OCI-M1 (cell line): ENCODE data around the gene TET3.
A peak's percentile ranks its signal among the peaks of the same experiment; 100 is the strongest.

ENCODE experiments used
- DNase-seq: peaks from one replicate; lab custom pipeline; 2025; lab: John Stamatoyannopoulos, UW

Gene TET3

DNA sequence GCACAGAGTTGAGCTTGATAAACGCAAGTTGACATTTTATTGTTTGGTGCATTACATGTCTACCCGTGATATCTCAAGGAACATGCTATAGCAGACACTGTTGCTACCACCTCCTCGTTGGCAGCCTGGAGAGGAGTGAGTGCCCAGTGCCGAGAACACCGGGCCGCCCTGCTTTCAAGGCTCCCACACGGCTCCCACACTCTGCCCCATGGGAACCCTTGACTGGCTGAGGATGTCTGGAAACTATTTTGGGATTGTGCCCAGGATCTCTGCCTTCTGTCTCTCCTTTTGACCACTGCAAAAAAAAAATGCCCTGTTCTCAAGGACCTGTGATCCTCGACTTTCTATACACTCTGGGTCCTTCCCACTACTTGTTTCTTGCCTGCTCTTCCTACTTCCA, 21.1 kb downstream of the TET3 start:
- DNase-seq: no peak

DNA sequence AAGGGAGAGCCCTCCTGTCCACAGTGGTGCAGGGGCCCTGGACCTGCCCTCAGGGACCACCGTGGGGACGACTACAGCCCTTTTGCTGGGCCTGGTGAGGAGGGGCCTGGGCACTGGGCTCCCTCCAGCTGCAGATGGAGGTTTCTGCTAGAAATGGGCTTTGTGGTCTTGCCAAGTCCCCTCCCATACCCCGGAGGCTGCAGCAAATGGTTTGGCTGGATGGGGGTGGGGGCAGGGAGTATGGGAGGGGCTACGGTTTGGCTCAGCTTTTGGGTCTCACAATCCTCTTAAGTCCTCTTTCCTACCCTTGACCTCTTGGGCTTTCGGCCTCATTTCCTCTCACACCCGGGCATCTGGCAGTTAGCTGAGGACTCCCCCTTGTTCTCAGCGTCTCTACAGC, 21.7 kb downstream of the TET3 start:
- no peak for DNase-seq

DNA sequence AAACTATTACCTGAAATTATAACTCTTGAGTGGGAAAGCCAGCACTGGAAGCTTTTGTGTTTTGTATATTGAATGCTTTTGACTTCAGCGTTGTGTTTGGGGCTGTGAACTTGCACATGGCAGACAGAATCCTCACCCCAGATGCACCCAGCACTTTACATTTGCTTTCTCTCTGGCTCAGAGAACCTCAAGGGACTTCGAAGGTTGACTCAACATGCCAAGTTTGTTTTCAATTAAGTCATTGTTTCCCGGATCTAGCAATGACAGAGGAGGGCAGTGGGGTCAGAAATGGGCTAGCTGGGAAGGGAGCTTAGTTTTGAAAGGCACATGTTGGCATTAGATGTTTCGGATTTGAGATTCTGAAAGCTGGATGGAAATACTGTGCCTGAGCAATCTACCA, 22.4 kb downstream of the TET3 start:
- DNase-seq: no peak

DNA sequence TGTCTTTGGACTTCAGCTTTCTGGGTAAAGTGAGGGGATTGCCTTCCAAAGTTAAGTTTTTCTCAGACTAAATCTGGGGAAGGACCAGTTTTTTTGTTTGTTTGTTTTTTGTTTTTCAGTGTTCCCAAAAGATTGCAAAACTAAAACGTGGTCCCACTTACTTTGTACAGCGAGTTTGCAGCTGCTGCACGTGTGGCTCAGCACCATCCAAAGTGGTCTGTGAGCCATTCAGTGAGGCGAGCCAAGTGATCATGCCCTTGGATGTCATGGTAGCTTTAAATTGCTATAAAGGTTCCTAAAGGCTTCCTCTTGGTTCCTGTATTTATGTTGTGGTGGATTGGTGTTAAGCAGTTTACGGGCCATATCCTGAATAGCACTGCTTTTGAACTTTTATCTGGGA, 23.0 kb downstream of the TET3 start:
- no peak for DNase-seq

DNA sequence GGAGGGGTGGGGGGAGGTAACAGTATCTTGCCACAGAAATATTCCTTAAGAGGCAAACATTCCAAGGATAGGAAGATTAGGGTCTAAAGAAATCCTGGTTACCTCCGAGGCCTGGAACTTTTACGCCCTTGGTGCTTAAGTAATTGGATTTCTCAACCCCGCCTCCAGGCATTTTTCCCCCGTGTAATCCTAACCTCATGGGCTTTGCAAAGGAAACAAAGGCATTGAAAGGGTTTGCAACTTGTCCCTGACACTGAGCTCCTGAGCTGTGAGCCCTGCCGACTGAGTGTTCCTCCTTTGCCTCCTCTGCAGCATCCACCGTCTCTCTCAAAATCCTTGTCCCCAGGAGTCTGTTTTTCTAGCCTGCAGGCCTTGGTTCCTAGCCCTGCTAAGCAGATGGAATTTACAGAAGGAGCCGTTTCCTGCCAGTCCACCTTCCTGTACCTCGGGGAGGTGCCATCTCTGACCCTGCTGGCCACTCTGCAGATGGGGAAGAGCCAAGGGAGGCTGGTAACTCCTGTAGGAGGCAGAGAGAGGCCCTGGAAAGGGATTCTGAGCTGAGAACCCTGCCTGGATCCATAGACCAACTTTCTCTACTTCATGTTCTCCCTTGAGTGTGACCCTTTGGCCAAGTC, 24.2 kb downstream of the TET3 start:
- no peak for DNase-seq

DNA sequence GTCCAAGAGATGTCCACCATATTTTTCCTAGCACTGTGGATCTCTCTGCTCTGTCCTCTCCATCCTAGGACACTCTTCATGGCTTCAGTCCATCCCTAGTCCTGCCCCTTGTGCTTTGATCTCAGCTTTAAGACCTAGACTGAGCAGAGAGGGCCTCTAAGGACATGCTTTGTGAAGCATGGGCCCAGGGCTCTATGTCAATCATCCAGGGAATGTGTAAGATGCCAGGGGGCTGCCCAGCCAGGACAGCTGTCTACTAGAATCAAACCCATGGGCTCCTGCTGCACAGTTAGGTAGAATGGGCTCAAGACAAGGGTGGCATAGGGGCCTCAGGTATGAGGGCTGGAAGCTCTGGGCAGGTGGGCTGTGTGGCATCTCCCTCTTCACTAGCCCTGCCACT, 24.9 kb downstream of the TET3 start:
- DNase-seq: no peak

DNA sequence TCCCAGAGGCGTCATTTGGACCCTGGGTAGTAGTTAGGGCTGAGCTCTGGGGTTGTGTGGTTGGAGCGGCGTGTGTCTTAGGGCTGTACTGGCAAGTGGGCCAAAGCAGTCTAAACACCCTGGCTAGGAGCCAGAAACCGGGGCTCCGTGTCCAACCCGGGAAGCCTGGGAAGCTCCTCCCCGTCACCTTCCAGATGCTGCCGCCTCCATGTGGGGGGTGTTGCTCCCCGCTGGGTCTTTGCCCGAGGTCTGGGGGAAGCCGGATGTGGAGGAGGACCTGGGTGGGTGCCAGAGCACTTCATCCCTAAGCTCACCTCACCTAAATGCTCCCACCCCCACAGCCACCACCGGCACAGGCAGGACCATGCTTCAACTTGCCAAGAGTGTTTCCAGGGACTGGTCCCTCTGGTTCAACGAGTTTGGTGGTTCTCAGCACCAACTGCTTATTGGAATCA, 25.4 kb downstream of the TET3 start:
- DNase-seq: no peak

DNA sequence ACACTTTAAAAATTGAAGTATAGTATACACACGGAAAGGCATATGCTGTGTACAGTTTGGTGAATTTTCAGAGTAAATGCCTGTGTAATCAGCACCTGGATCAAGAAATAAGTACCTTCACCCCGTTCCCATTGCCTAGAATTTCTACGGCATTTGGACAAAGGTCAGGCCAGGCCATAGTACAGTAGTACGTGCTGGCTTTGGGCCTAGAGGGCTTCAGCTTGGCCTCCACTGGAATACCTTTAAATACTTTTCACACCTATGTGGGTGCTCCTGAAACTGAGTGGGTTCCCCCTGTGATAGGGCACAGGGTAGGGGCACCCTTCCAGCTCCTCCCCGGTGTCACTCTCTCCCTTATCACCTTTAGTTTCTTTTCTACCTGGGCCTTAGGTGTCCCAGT, 26.5 kb downstream of the TET3 start:
- no peak for DNase-seq

DNA sequence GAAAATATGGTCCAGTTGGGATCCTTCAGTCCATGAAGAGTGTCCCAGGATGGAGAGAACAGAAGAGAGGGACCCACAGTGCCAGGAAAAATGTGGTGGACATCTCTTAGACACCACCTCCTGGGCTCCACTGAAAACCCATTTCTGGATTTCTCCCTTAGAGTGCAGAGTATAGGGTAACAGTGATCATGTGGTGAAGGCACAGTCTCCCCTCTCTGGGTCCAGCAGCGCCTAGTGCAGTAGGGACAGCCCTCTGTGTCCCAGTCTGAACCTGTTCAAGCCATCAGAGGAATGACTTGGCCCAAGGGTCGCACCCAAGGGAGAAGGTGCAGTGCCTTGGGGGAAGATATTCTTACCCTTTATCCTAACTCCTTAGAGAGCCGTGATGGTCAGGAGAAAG, 30.1 kb downstream of the TET3 start:
- no peak for DNase-seq

DNA sequence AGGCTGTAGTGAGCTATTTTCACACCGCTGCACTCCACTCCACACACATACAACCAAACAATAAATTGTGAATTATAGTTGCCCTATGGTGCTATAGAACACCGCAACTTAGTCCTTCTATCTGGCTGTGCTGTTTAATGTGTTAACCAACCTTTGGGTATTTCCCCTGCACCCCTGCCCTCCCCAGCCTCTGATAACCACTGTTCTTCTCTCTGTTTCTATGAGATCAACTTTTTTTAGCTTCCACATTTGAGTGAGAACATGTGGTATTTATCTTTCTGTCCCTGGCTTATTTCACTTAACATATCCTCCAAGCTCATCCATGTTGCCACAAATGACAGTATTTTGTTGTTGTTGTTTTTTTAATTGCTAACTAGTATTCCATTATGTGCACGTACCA, 32.5 kb downstream of the TET3 start:
- no peak for DNase-seq

DNA sequence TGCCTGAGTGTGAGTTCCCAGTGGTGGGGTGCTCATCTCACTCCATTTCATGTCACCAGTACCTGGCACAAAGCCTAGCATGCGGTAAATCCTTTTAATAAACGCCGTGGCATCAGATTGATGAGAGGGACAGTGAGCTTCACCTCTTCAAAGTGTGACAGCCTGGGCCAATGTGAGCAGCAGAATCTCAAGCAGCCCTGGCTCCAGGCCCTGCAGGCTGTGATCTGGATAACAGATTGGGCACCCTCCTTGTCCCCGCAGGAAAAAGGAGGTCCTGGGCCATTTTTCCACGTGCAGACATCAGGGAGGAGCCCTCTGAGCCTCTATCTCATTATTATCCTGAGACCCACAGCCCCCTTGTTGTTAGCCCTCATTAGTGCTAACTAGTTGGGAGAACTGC, 34.8 kb downstream of the TET3 start:
- no peak for DNase-seq

DNA sequence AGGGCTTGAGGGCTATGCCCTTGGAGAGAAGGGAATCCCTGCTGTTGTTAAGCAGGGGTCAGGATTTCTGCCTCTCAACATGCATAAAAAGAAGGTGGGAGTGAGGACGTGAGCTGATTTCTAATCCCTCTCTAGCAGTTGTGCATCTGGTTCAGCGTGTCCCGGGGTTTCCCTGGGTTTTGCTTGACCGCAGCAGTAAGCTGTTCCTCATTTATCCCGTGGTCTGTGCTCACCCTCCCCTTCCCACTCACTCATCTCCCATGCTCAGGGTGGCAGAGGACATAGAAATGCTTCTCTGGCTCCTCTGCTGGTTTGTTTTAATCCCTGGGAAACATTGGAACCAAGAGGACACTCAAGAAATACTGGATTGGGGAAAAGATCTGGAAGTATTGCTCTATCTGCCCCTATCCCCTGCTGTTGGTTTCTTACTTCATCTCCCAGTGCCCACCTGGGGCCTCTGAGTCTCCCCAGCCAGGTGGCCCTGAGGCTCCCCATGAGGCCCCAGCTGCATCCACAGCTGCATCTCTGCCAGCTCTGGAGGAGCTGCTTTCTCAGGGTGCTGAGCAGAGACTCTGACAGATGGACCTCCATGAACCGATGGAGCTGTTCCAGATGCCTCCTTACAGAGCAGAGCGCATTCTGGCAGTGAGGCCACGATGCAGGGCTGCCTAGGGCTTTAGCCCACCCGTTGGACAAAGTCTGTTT, 36.1 kb downstream of the TET3 start:
- DNase-seq: peak; percentile 7

DNA sequence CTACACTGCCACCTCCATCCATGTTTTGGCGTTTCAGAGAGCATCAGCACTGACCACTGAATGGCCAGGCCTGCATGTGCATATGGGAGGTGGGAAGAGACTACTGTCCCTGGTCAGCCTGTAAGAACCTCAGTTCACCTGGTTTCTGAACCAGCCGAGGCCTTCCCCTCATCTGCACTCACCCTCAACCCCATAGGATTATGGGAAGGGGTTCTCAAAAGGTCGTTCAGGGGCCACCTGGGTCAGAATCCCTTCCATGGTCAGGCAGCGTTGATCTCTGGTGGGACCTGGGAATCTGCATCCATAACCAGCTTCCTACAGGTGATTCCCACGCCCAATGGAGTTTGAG, 36.7 kb downstream of the TET3 start:
- DNase-seq: no peak

DNA sequence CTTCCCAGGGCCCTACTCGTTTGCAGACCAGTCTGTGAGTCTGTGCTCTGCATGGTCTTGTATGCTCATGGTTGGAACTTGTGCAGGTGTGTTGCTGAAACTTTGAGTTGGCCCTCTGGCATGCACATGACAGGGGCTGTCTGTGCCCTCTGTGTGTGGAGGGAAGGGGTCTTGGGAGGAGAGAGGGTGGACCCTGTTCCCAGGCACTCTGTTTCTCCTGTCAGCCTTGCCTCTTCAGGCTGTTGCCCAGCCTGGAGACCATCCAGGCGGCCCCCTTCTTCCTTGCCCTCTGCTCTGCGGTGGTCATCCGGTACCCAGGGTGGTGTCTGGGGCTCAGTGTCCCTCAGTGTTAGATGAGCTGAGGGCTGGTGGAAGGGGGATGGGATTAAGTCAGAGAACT, 39.5 kb downstream of the TET3 start:
- DNase-seq: no peak

DNA sequence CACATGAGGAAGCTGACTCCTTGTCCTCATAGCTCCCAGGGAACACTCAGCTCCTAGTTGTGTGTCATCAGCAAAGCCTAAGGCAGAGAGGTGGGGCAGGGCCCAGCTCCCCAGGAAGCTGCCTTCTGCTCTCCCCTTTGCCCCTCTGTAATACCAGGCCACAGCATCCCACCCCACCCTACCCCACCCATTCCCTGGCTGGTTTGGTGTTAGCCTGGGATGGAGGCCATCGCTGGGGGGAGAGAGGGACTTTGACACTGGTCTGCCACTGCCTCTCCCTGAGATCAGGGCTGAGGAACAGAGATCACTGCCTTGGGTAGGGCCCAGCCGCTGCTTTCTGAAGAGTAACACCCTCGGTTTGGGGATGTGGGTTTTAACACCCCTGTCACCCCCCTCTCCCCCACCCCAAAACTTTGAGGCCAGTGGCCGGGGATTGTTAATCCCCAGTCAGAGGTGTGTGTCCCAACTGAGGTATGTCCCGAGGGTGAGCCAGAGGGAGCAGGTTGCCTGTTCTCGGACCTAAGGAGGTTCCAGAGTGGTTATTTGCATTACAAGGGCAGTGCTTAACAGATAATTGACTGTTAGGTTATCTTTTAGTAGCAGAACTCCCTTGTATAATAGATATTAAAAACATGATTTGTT, 41.4 kb downstream of the TET3 start:
- peak; percentile 64 for DNase-seq

DNA sequence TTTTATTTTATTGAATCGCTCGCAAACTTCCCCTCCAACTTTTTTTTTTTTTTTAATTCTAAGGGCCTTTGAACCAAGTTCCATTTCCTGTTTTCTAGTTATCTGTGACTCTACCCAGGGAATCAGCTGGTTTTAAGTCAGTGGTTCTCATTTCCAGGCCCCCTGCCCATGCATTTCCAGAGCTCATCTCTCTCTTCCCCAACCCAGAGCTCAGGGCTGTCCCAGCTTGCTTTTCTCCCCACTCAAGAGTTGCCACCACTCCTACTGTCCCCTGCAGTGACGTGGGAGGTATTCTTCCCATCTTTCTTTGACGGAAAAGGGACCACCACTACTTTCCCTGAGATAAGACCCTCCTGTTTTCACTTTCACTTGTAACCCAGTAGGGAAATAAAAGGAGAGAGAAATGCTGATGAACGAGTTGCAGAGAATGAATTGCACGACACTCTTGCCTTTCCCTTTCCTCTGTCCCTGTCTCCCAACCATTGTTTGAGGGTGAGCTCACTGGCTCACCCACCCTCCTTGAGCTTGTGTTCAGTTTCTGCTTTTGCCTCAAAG, 42.1 kb downstream of the TET3 start:
- DNase-seq: peak; percentile 67

DNA sequence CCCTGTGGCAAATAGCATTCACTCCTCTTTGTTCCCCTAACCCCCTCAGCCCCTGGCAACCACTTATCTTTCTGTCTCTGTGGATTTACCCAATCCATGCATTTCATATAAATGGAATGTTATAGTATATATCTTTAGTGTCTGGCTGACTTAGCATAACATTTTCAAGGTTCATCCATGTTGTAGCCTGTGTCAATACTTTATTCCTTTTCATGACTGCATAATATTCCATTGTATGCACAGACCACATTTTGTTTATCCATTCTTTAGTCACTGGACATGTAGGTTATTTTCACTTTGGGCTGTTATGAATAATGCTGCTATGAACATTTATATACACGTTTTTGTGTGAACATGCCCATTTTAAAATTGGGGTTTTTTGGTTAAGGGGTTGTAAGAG, 42.8 kb downstream of the TET3 start:
- no peak for DNase-seq

DNA sequence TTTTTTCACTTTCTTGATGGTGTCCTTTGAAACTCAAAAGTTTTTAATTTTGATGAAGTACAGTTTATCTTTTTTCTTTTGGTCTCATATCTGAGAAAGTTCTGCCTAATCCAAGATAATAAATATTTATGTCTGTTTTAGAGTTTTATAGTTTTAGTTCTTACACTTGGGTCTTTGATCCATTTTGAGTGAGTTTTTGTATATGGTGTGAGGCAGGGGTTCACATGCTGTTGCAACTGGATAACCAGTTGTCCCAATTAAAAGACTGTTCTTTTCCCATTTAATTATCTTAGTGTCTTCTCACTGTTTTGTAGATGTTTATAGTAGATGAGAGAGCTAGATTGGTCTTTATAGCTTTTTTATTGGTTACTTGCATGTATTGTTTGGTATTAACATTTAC, 43.6 kb downstream of the TET3 start:
- no peak for DNase-seq

DNA sequence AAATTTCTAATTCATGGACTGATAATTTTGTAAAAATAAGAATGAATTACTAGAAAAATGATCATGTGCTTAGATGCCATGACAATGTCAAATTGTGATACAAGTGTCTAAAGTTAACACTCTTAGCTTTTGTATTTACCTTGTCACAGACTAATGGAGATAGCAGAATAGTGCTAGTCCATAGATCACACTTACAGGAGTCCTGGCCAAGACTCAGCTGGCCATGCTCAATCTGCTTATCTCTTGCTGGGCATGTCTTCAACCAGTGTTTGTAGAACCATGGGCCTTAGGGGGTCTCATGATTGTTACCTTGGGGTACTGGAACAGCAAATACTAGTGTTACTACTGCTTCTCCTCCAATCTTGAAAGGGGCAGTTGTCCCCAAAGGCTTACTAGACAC, 44.0 kb downstream of the TET3 start:
- DNase-seq: peak; percentile 7

DNA sequence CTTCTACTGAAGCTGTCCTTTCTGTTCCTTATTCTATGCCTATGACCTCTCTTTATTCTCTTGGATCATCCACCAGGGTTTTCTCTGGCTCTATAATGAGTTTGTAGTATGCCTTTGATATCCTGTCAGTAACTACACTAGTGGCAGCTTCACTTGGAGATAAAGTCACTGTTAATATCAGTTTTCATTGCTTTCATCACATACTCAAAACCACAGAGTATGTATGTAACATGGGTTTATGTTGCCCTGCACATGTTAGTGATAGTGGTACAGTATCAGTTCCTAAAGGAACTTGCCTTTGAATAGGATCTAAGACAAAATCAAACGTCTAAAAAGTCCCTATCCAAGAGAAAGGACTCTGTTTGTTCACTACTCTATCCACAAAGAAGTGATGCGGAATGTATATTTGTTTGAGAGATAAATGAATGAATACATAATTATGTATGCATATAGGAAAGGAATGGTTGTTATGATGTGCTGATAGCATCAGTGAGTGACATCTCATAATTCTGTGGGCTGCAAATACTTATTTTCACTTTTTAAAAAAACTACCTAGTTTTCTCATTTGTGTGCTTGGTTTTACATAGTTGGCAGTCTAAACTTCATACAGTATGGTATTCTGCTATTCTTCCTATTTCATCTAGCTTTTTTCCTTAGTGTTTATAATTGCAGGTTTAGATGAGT, 45.1 kb downstream of the TET3 start:
- peak; percentile 51 for DNase-seq

DNA sequence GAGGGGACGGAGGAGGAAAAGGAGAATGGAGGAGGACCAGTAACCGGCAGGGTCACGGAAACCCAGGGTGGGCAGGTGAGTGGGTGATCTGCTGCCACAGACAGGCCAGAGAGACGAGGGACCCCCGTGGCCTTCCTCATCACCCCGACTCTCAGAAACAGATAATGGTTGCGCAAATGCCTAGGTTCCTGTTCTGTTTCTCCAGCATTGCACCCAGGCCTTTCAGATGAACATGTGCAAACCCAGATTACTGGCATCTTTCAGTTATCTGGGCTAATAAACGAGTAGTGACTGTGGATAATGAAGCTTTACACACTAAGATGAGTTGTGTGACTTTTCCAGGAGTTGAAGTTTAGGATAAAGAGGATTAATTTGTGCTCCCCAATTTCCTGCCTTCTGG, 46.5 kb downstream of the TET3 start:
- peak; percentile 16 for DNase-seq

DNA sequence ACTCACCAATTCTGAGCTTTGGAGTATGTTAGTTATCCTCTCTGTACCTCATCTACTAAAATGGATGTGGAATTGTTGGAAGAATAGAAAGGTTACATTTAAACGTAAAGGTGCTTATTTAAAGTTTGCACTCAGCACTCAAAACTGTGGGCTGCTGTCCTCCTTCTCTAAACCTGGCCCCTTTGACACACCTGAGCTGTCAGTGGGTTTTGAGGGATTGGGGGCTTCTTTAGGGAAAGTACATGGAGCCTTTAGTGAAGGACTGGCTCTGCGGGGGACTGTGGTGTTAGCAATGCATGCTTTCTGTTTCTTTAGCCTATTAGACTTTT, 47.2 kb downstream of the TET3 start:
- no peak for DNase-seq

DNA sequence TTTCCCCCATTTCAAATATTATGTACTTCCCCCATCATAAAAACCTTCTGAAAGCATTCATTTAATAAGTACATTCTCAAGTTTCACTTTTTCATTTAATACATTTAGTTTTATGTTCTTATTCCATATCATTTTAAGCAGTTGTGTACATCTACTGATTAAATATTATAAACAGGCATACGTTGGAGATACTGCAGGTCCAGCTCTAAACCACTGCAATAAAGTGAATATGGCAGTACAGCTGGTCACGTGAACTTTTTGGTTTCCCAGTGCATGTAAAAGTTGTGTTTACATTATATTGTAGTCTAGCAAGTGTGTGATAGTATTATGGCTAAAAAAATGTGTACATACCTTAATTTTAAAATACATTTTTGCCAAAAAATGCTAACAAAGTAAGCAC, 48.7 kb downstream of the TET3 start:
- DNase-seq: peak; percentile 14
